Astrocyte (in vitro differentiated cells and primary cell): ENCODE measurements around the gene OPN5. TPM values are rescaled to one million over a fixed set of nuclear protein-coding genes. Genes with fewer than 3 reads are reported as not detected.
"Not testable (repeated sequence)": the region's sequence is repeated elsewhere in the genome, so short reads cannot be mapped to it uniquely, and the experiment has no call there.

ENCODE experiments used
- DNase-seq: peaks from one replicate; pipeline ENCODE4 v3.0.0-alpha.2; 2010; ENCODE audit warnings: low read depth
- FAIRE-seq: peaks from 2 replicates; lab custom pipeline; 2011; peaks lifted over from hg19 to GRCh38; lab: Jason Lieb, UNC
- H2AFZ ChIP-seq: 2 replicates; pipeline ENCODE4 v1.6.0; 2012; ENCODE audit warnings: low read depth, low read length, inconsistent platforms
- H3K27ac ChIP-seq: 2 replicates; pipeline ENCODE4 v1.5.1; 2011; ENCODE audit warnings: low read depth, low read length, inconsistent platforms
- H3K27me3 ChIP-seq: 2 replicates; pipeline ENCODE4 v1.6.0; 2011; ENCODE audit warnings: low read length, inconsistent platforms; ENCODE audit not compliant: insufficient read depth
- H3K36me3 ChIP-seq: 2 replicates; pipeline ENCODE4 v1.5.1; 2011; ENCODE audit warnings: low read length, inconsistent platforms; ENCODE audit not compliant: insufficient read depth
- H3K4me1 ChIP-seq: 2 replicates; pipeline ENCODE4 v1.5.1; 2011; ENCODE audit warnings: low read length, inconsistent platforms; ENCODE audit not compliant: insufficient read depth
- H3K4me2 ChIP-seq: 2 replicates; pipeline ENCODE4 v1.6.0; 2012; ENCODE audit warnings: low read length, inconsistent platforms
- H3K4me3 ChIP-seq: 2 replicates; pipeline ENCODE4 v1.5.1; 2011; ENCODE audit warnings: low read depth, mild to moderate bottlenecking, low read length, inconsistent platforms; ENCODE audit not compliant: insufficient read depth
- H3K79me2 ChIP-seq: 2 replicates; pipeline ENCODE4 v1.6.0; 2012; ENCODE audit warnings: mild to moderate bottlenecking, low read length, inconsistent platforms; ENCODE audit not compliant: insufficient read depth
- H3K9ac ChIP-seq: 2 replicates; pipeline ENCODE4 v1.6.0; 2012; ENCODE audit warnings: mild to moderate bottlenecking, low read length, inconsistent platforms
- H3K9me3 ChIP-seq: 2 replicates; pipeline ENCODE4 v1.5.1; 2012; ENCODE audit warnings: low read depth, mild to moderate bottlenecking, low read length, inconsistent platforms; ENCODE audit not compliant: insufficient read depth
- H4K20me1 ChIP-seq: 2 replicates; pipeline ENCODE4 v1.6.0; 2012; ENCODE audit warnings: low read length, inconsistent platforms; ENCODE audit not compliant: insufficient read depth
- H3K27ac Mint-ChIP-seq: one replicate; pipeline ENCODE4 v1.8.0; 2021; ENCODE audit warnings: mild to moderate bottlenecking, mixed read lengths; ENCODE audit not compliant: unreplicated experiment
- H3K27me3 Mint-ChIP-seq: one replicate; pipeline ENCODE4 v1.8.0; 2021; ENCODE audit warnings: low read depth, mixed read lengths; ENCODE audit not compliant: unreplicated experiment
- H3K36me3 Mint-ChIP-seq: one replicate; pipeline ENCODE4 v1.8.0; 2021; ENCODE audit warnings: low read depth, mixed read lengths; ENCODE audit not compliant: unreplicated experiment
- H3K4me1 Mint-ChIP-seq: one replicate; pipeline ENCODE4 v1.8.0; 2021; ENCODE audit warnings: low read depth, mixed read lengths; ENCODE audit not compliant: unreplicated experiment
- H3K4me3 Mint-ChIP-seq: one replicate; pipeline ENCODE4 v1.8.0; 2021; ENCODE audit warnings: mild to moderate bottlenecking, moderate library complexity, mixed read lengths; ENCODE audit not compliant: unreplicated experiment
- H3K9me3 Mint-ChIP-seq: one replicate; pipeline ENCODE4 v1.8.0; 2021; ENCODE audit warnings: mild to moderate bottlenecking, mixed read lengths; ENCODE audit not compliant: unreplicated experiment
- CTCF ChIP-seq: IDR thresholded peaks from 2 replicates; pipeline ENCODE4 v1.5.1; 2011; ENCODE audit warnings: low read depth, mild to moderate bottlenecking, inconsistent platforms, low read length, moderate library complexity; ENCODE audit not compliant: insufficient read depth
- EZH2 ChIP-seq: IDR thresholded peaks from 2 replicates; pipeline ENCODE4 v1.6.1; 2012; ENCODE audit warnings: mild to moderate bottlenecking, low read length, inconsistent platforms; ENCODE audit not compliant: insufficient read depth
- total RNA-seq: library from RNA; stranded (reverse); gene quantifications from 2 replicates; pipeline ENCODE4 v1.2.1, GENCODE V29; 2021

OPN5 gene
- total RNA-seq, 1 donor from 2014 or later, result not detected

- H3K27ac ChIP-seq, result no peak overlapping the region
- no peak overlapping the region for H3K9ac ChIP-seq
- no peak overlapping the region for H3K4me2 ChIP-seq
- no peaks in the 10 kb centered on the region for H3K27me3 Mint-ChIP-seq
- H3K4me3 ChIP-seq, result no peak overlapping the region
- no peak for TF ChIP-seq CTCF
- no peak for TF ChIP-seq EZH2
- H3K9me3 Mint-ChIP-seq, result peaks cover 4% of the 10 kb centered on the region
- H3K36me3 ChIP-seq, result no peaks in the 10 kb centered on the region
- DNase-seq (no peak), FAIRE-seq (no peak)
- no peaks in the 10 kb centered on the region for H3K27me3 ChIP-seq
- H3K4me1 ChIP-seq, result peaks cover 12% of the 10 kb centered on the region
- H3K27ac Mint-ChIP-seq, result no peak overlapping the region
- H3K4me1 Mint-ChIP-seq, result peaks cover 10% of the 10 kb centered on the region
- H4K20me1 ChIP-seq, result no peaks in the 10 kb centered on the region
- no peaks in the 10 kb centered on the region for H3K36me3 Mint-ChIP-seq
- no peak overlapping the region for H3K4me3 Mint-ChIP-seq
- H3K79me2 ChIP-seq, result no peaks in the 10 kb centered on the region
- no peaks in the 10 kb centered on the region for H3K9me3 ChIP-seq
- no peak overlapping the region for H2AFZ ChIP-seq
Observed at GRCh38 chr6:47740714-47741113, 41.1 kb upstream of the OPN5 start.

GRCh38 chr6:47741807-47742206, 40.0 kb upstream of the OPN5 start:
- Histone ChIP-seq H3K79me2 (no peaks in the 10 kb centered on the region), H3K4me3 (no peak overlapping the region), H3K4me1 (peaks cover 12% of the 10 kb centered on the region), H3K27ac (peak overlapping the region; percentile 18), H3K9me3 (no peaks in the 10 kb centered on the region), H3K9ac (no peak overlapping the region), H2AFZ (no peak overlapping the region), H3K27me3 (no peaks in the 10 kb centered on the region), H4K20me1 (no peaks in the 10 kb centered on the region), H3K4me2 (peak overlapping the region; percentile 15), H3K36me3 (no peaks in the 10 kb centered on the region)
- FAIRE-seq, result no peak
- peaks cover 7% of the 10 kb centered on the region for H3K4me1 Mint-ChIP-seq
- H3K9me3 Mint-ChIP-seq, result peaks cover 4% of the 10 kb centered on the region
- peak; percentile 83 for DNase-seq
- H3K36me3 Mint-ChIP-seq, result no peaks in the 10 kb centered on the region
- TF ChIP-seq CTCF, result no peak
- TF ChIP-seq EZH2, result no peak
- H3K4me3 Mint-ChIP-seq, result no peak overlapping the region
- no peaks in the 10 kb centered on the region for H3K27me3 Mint-ChIP-seq
- H3K27ac Mint-ChIP-seq, result no peak overlapping the region

DNA sequence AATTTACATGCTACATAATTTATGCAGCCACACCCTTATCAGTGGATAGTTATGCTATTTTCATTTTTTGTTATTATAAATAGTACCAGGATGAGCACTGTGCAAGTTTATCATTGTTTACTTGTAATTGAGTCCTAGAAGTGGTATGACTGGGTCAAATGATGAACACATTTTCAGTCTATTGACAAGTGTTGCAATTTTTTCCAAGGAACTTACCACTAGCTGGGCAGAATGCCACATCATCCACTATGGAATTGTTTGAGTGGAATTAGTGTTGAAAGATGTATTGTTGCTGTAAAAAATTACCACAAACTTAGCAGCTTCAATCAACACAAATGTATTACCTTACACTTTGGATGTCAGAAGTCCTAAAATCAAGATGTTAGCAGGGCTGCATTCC, 38.1 kb upstream of the OPN5 start:
- no peak for TF ChIP-seq EZH2
- TF ChIP-seq CTCF, result no peak
- H3K9me3 Mint-ChIP-seq, result peaks cover 4% of the 10 kb centered on the region
- H3K9ac ChIP-seq, result no peak overlapping the region
- FAIRE-seq (no peak), DNase-seq (peak; percentile 46)
- H3K27me3 ChIP-seq, result no peaks in the 10 kb centered on the region
- peaks cover 8% of the 10 kb centered on the region for H3K4me1 ChIP-seq
- no peak overlapping the region for H3K4me2 ChIP-seq
- no peaks in the 10 kb centered on the region for H3K79me2 ChIP-seq
- H4K20me1 ChIP-seq, result no peaks in the 10 kb centered on the region
- H3K4me3 ChIP-seq, result no peak overlapping the region
- no peaks in the 10 kb centered on the region for H3K27me3 Mint-ChIP-seq
- no peak overlapping the region for H3K27ac ChIP-seq
- H2AFZ ChIP-seq, result no peak overlapping the region
- no peak overlapping the region for H3K4me3 Mint-ChIP-seq
- H3K36me3 ChIP-seq, result no peaks in the 10 kb centered on the region
- no peaks in the 10 kb centered on the region for H3K36me3 Mint-ChIP-seq
- peaks cover 7% of the 10 kb centered on the region for H3K4me1 Mint-ChIP-seq
- no peaks in the 10 kb centered on the region for H3K9me3 ChIP-seq
- H3K27ac Mint-ChIP-seq, result no peak overlapping the region

GRCh38 chr6:47745269-47745668, 36.6 kb upstream of the OPN5 start:
- not testable (repeated sequence) for H4K20me1 ChIP-seq, H3K4me3 ChIP-seq, FAIRE-seq, H3K36me3 ChIP-seq, H3K9ac ChIP-seq, H3K9me3 Mint-ChIP-seq, H3K4me1 ChIP-seq, DNase-seq, H3K79me2 ChIP-seq, H3K4me3 Mint-ChIP-seq, H3K27ac ChIP-seq, H3K27me3 Mint-ChIP-seq, H3K4me2 ChIP-seq, H3K9me3 ChIP-seq, H3K4me1 Mint-ChIP-seq, H3K27me3 ChIP-seq, H3K27ac Mint-ChIP-seq, H3K36me3 Mint-ChIP-seq, H2AFZ ChIP-seq
